Activated CD8-positive, alpha-beta T cell treated with anti-CD3 and anti-CD28 coated beads for 36 hours (primary cell): ENCODE data around the gene ST8SIA1. TPM values are rescaled to one million over a fixed set of nuclear protein-coding genes. Genes with fewer than 3 reads are reported as not detected.

Experiments used
- ATAC-seq: fragments of 200-7000 bp; cut with Tn5 transposase; one replicate; pipeline ENCODE4 v1.10.0; 2021; ENCODE audit warnings: mild to moderate bottlenecking, moderate library complexity
- CTCF ChIA-PET: fragments of 350-600 bp; sonication (Branson Sonifier 250); formaldehyde crosslinking; loops from one replicate; lab custom pipeline; 2021; ENCODE audit warnings: antibody characterized with exemption; lab: Charles Lee
- POLR2A ChIA-PET: fragments of 350-600 bp; sonication (Branson Sonifier 250); formaldehyde crosslinking; loops from one replicate; lab custom pipeline; 2021; ENCODE audit warnings: antibody characterized with exemption; lab: Charles Lee
- DNase-seq: peaks from one replicate; pipeline ENCODE4 v3.0.0-alpha.2; 2020
- H3K27ac Mint-ChIP-seq: one replicate; pipeline ENCODE4 v1.8.0; 2021; ENCODE audit warnings: mild to moderate bottlenecking, mixed read lengths
- H3K27me3 Mint-ChIP-seq: one replicate; pipeline ENCODE4 v1.8.0; 2021; ENCODE audit warnings: mixed read lengths
- H3K36me3 Mint-ChIP-seq: one replicate; pipeline ENCODE4 v1.8.0; 2021; ENCODE audit warnings: low read depth, mixed read lengths
- H3K4me1 Mint-ChIP-seq: one replicate; pipeline ENCODE4 v1.8.0; 2021; ENCODE audit warnings: low read depth, mixed read lengths
- H3K4me3 Mint-ChIP-seq: one replicate; pipeline ENCODE4 v1.8.0; 2021; ENCODE audit warnings: mild to moderate bottlenecking, moderate library complexity, mixed read lengths
- H3K9me3 Mint-ChIP-seq: one replicate; pipeline ENCODE4 v1.8.0; 2021; ENCODE audit warnings: mixed read lengths
- CTCF ChIP-seq: fragments of 200-600 bp; IDR thresholded peaks from one replicate; pipeline ENCODE4 v1.8.0; 2022; ENCODE audit warnings: antibody characterized with exemption, mild to moderate bottlenecking
- intact Hi-C: fragments of 100-400 bp; cut with micrococcal nuclease; formaldehyde crosslinking; loops from one replicate; pipeline ENCODE4 v1.10.0; 2022
- total RNA-seq, 2 experiments: library from RNA; stranded (reverse); gene quantifications; one replicate each; pipeline ENCODE4 v1.2.3, GENCODE V29; 2021

The ST8SIA1 gene
- total RNA-seq, 2 experiments from 2014 or later: 1.5 to 2.5 TPM

DNA sequence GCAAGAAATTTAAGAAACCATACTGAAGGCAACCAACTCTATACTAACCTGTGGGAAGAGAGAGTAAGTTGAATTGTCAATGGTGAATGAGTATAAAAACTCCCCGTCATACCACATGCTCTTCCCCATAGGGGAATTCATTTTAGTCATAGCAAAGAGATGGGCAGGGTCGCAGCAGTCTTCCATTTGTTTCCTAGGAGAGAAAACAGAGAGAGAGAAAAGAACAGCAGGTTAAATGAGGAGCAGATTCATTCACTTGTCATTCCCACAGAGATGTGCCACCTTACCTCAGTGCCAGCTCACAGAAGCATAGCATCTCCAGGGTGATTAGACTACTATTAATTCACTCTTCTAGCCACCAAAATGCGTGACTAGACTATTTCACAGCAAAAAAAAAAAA is 47.4 kb downstream of the ST8SIA1 start:
- no peaks in the 10 kb centered on the region for H3K36me3 Mint-ChIP-seq
- ChIA-PET POLR2A (no interaction called here), CTCF (interaction anchor here (1.0 to 2.0 kb wide), 3 partner anchors 65 to 195 kb away, joined by 3 to 5 read pairs (median 4); no protein-coding TSS in a partner anchor)
- peaks cover 5% of the 10 kb centered on the region for H3K27me3 Mint-ChIP-seq
- intact Hi-C loops: no loop called here
- H3K4me1 Mint-ChIP-seq: peaks cover 19% of the 10 kb centered on the region
- no peak overlapping the region for H3K27ac Mint-ChIP-seq
- ATAC-seq: no peak
- TF ChIP-seq CTCF: no peak
- no peak overlapping the region for H3K4me3 Mint-ChIP-seq
- H3K9me3 Mint-ChIP-seq: no peaks in the 10 kb centered on the region
- no peak for DNase-seq

DNA sequence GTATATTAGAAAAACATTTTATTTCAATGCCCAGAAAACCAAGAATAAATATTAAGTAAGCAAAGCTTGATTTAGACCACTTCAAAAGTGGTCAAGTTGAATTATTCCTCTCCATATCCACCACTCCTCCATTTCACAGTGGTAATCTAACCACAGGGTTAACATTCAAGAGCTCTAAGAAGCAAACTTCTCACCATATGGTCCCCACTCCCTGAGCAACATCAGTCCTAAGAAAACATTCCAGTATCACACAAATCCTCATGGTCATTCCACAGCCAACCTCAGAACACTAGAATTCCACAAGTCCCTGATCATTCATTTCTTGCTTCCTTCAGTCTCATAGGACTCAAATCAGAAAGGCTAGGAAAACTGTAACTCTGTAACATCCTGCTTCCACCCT is 47.9 kb downstream of the ST8SIA1 start:
- intact Hi-C loops: no loop called here
- POLR2A ChIA-PET: no interaction called here

GRCh38 chr12:22285846-22286245 is 48.7 kb downstream of the ST8SIA1 start:
- Mint-ChIP-seq H3K9me3 (no peaks in the 10 kb centered on the region), H3K27me3 (peaks cover 5% of the 10 kb centered on the region), H3K36me3 (no peaks in the 10 kb centered on the region), H3K4me1 (peaks cover 19% of the 10 kb centered on the region), H3K27ac (no peak overlapping the region), H3K4me3 (no peak overlapping the region)
- ChIA-PET POLR2A (no interaction called here), CTCF (no interaction called here)
- TF ChIP-seq CTCF: no peak
- intact Hi-C loops: no loop called here
- no peak for ATAC-seq
- DNase-seq: no peak

More for the DNA sequence above, 47.9 kb downstream of the ST8SIA1 start:
- DNase-seq (no peak), ATAC-seq (no peak)
- H3K36me3 Mint-ChIP-seq: no peaks in the 10 kb centered on the region
- CTCF ChIA-PET: no interaction called here
- H3K4me3 Mint-ChIP-seq: no peak overlapping the region
- no peaks in the 10 kb centered on the region for H3K9me3 Mint-ChIP-seq
- no peak overlapping the region for H3K27ac Mint-ChIP-seq
- peaks cover 19% of the 10 kb centered on the region for H3K4me1 Mint-ChIP-seq
- H3K27me3 Mint-ChIP-seq: peaks cover 5% of the 10 kb centered on the region
- TF ChIP-seq CTCF: no peak

- Mint-ChIP-seq H3K4me3 (no peak overlapping the region), H3K27me3 (peaks cover 3% of the 10 kb centered on the region), H3K36me3 (no peaks in the 10 kb centered on the region), H3K27ac (no peak overlapping the region), H3K4me1 (peaks cover 15% of the 10 kb centered on the region), H3K9me3 (no peaks in the 10 kb centered on the region)
- DNase-seq (no peak), ATAC-seq (no peak)
- intact Hi-C loops: no loop called here
- ChIA-PET CTCF (no interaction called here), POLR2A (no interaction called here)
- TF ChIP-seq CTCF: no peak
Measured at GRCh38 chr12:22284871-22285270, 49.6 kb downstream of the ST8SIA1 start.

GRCh38 chr12:22283508-22283907 is 51.0 kb downstream of the ST8SIA1 start:
- no peak for TF ChIP-seq CTCF
- no peaks in the 10 kb centered on the region for H3K9me3 Mint-ChIP-seq
- intact Hi-C loops: no loop called here
- ChIA-PET CTCF (no interaction called here), POLR2A (no interaction called here)
- DNase-seq (no peak), ATAC-seq (no peak)
- H3K27ac Mint-ChIP-seq: no peak overlapping the region
- no peaks in the 10 kb centered on the region for H3K36me3 Mint-ChIP-seq
- no peak overlapping the region for H3K4me3 Mint-ChIP-seq
- peaks cover 12% of the 10 kb centered on the region for H3K4me1 Mint-ChIP-seq
- peaks cover 3% of the 10 kb centered on the region for H3K27me3 Mint-ChIP-seq
